ENCODE measurements around the gene NELFA. TPM values are rescaled to one million over a fixed set of nuclear protein-coding genes. Genes with fewer than 3 reads are reported as not detected.

The NELFA gene
- total and polyA plus RNA-seq, 2 donors from 2014 or later = 17.8 to 39.1 TPM

GRCh38 chr4:1978741-1979476 is 29.9 kb downstream of the NELFA start:
- DNase-seq (peak in 2 of 5 donors; percentile 34 to 70), FAIRE-seq (no peak)

GRCh38 chr4:1978226-1978625 is 30.5 kb downstream of the NELFA start:
- H3K36me3 ChIP-seq (ENCODE audit: control insufficient read depth in 2 of 3, insufficient read depth in 3 of 3, low read length in 3 of 3) = peaks cover 2 to 25% (median 2%) of the 10 kb centered on the region in 3 donors

More at GRCh38 chr4:1978741-1979476, 29.9 kb downstream of the NELFA start:
- H3K36me3 ChIP-seq (ENCODE audit: control insufficient read depth in 2 of 3, insufficient read depth in 3 of 3, low read length in 3 of 3) = peaks cover 2 to 26% (median 2%) of the 10 kb centered on the region in 3 donors
- H3K9me3 ChIP-seq (ENCODE audit: control insufficient read depth in 2 of 3, insufficient read depth in 1 of 3, low read length in 3 of 3) = no peaks in the 10 kb centered on the region
- intact Hi-C loops (cut with DNase I) = no loop called here
- TF ChIP-seq, protein P1, sequence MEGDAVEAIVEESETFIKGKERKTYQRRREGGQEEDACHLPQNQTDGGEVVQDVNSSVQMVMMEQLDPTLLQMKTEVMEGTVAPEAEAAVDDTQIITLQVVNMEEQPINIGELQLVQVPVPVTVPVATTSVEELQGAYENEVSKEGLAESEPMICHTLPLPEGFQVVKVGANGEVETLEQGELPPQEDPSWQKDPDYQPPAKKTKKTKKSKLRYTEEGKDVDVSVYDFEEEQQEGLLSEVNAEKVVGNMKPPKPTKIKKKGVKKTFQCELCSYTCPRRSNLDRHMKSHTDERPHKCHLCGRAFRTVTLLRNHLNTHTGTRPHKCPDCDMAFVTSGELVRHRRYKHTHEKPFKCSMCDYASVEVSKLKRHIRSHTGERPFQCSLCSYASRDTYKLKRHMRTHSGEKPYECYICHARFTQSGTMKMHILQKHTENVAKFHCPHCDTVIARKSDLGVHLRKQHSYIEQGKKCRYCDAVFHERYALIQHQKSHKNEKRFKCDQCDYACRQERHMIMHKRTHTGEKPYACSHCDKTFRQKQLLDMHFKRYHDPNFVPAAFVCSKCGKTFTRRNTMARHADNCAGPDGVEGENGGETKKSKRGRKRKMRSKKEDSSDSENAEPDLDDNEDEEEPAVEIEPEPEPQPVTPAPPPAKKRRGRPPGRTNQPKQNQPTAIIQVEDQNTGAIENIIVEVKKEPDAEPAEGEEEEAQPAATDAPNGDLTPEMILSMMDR (IDR thresholded peaks at IDR 0.05; ENCODE audit: borderline replicate concordance, extremely low read depth, insufficient read depth) = no peak
- H3K9ac ChIP-seq (ENCODE audit: low read length in 3 of 3) = no peak overlapping the region
- H3K4me1 ChIP-seq (ENCODE audit: control insufficient read depth in 2 of 3, insufficient read depth in 2 of 3, low read depth in 1 of 3, low read length in 3 of 3) = no peaks in the 10 kb centered on the region
- H3K27me3 ChIP-seq (ENCODE audit: control insufficient read depth, insufficient read depth, low read length) = no peaks in the 10 kb centered on the region
- no peak overlapping the region for H3K27ac ChIP-seq (ENCODE audit: low read depth in 2 of 2, low read length in 2 of 2)
- no peak overlapping the region for H3K4me3 ChIP-seq (ENCODE audit: low read length in 3 of 3)

GRCh38 chr4:1976416-1977352 is 32.1 kb downstream of the NELFA start:
- Histone ChIP-seq H3K9ac (ENCODE audit: low read length in 3 of 3) (no peak overlapping the region), H3K4me3 (ENCODE audit: low read length in 3 of 3) (no peak overlapping the region), H3K4me1 (ENCODE audit: control insufficient read depth in 2 of 3, insufficient read depth in 2 of 3, low read depth in 1 of 3, low read length in 3 of 3) (no peaks in the 10 kb centered on the region), H3K27me3 (ENCODE audit: control insufficient read depth, insufficient read depth, low read length) (no peaks in the 10 kb centered on the region), H3K27ac (ENCODE audit: low read depth in 2 of 2, low read length in 2 of 2) (no peak overlapping the region), H3K36me3 (ENCODE audit: control insufficient read depth in 2 of 3, insufficient read depth in 3 of 3, low read length in 3 of 3) (peaks cover 2 to 14% (median 2%) of the 10 kb centered on the region in 3 donors), H3K9me3 (ENCODE audit: control insufficient read depth in 2 of 3, insufficient read depth in 1 of 3, low read length in 3 of 3) (no peaks in the 10 kb centered on the region)
- FAIRE-seq (no peak), DNase-seq (peak in 1 of 5 donors; percentile 13)
- TF ChIP-seq, protein P1 (IDR thresholded peaks at IDR 0.05; ENCODE audit: borderline replicate concordance, extremely low read depth, insufficient read depth) = no peak
- intact Hi-C loops (cut with DNase I) = no loop called here

More at GRCh38 chr4:1978226-1978625, 30.5 kb downstream of the NELFA start:
- Histone ChIP-seq H3K4me3 (ENCODE audit: low read length in 3 of 3) (no peak overlapping the region), H3K27ac (ENCODE audit: low read depth in 2 of 2, low read length in 2 of 2) (no peak overlapping the region), H3K9ac (ENCODE audit: low read length in 3 of 3) (no peak overlapping the region), H3K27me3 (ENCODE audit: control insufficient read depth, insufficient read depth, low read length) (no peaks in the 10 kb centered on the region), H3K4me1 (ENCODE audit: control insufficient read depth in 2 of 3, insufficient read depth in 2 of 3, low read depth in 1 of 3, low read length in 3 of 3) (no peaks in the 10 kb centered on the region), H3K9me3 (ENCODE audit: control insufficient read depth in 2 of 3, insufficient read depth in 1 of 3, low read length in 3 of 3) (no peaks in the 10 kb centered on the region)
- TF ChIP-seq, protein P1 (IDR thresholded peaks at IDR 0.05; ENCODE audit: borderline replicate concordance, extremely low read depth, insufficient read depth) = no peak
- DNase-seq (peak in 2 of 5 donors; percentile 25 to 44), FAIRE-seq (no peak)
- intact Hi-C loops (cut with DNase I) = no loop called here
